Epidermal melanocyte (primary cell): ENCODE data around the gene HBS1L.

Experiments used
- DNase-seq: peaks from one replicate; pipeline ENCODE4 v3.0.0; 2011; ENCODE audit warnings: low spot score; ENCODE audit not compliant: insufficient read length

HBS1L gene

GRCh38 chr6:135037541-135037940, 17.1 kb downstream of the HBS1L start:
- no peak for DNase-seq

DNA sequence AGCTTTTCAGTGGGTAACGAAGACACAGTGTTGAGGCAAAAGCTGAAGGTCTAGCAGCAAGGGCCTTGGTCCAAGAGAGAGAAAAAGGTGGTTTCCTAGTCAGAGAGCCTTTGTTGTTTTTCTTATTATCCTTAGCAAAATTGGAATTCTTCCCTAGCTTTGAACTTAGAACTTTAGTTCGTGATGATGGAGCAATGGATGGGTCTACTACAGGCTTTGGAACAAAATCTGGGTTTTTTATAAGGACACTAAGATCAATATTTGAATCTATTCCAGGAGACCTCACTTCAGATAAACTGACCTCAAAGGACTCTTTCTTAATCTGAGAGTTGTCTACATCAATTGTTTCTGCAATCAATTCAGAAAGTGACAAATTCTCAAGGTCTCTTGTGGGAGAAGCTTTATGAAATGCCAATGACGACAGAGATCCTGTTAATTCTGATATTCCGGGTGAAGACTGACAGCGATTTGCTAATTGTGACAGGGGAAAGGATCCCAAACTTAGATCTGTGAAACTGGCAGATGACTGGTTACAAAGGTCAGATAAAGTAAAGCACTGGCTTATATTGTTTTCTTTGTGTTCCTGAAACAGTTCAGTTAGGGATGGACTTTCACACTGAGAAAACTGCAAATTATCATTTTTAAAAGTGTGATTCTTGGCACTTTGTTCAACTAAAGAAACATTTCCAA, 17.7 kb downstream of the HBS1L start:
- DNase-seq, result no peak

GRCh38 chr6:135033238-135033637, 21.4 kb downstream of the HBS1L start:
- DNase-seq, result no peak

GRCh38 chr6:135030532-135031178, 24.0 kb downstream of the HBS1L start:
- DNase-seq, result no peak

DNA sequence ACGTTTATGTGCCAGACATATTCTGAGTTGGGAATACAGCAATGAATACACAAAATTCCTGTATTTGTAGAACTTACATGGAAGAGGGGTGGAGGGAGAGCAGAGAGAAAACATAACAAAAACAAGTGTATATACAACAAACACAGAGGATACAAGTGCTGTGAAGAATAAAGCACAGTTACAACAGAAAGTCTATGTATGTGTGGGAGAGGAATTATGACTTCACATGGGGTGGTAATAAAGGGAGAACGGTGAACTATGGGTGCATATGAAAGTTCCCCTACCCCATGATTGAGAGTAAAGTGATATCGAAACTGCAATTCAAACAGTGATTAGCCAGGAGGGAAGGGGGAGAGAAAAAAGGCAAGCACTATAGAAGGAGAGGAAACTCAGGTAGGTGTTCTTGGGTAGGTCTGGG, 24.6 kb downstream of the HBS1L start:
- no peak for DNase-seq

DNA sequence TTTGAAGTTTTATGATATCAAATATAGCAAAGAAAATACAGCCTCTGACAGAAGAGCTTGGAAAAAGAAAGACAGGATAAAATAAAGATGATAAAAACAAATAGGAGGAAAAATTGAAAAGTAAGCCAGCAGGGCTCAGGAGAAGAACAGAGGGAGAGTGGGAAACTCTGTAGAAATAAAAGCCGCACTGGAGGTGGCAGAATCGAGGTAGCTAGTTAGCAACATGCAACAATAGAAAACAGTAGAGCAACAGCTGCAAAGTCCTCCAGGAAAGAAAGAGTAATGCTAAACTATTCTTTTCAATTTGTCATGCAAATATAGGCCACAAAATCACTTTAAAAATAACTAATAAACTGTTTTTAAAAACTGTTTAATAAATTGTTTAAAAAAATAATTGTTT, 28.8 kb downstream of the HBS1L start:
- DNase-seq, result no peak

- DNase-seq, result no peak
Observed at GRCh38 chr6:135025175-135025574, 29.4 kb downstream of the HBS1L start.

- no peak for DNase-seq
Observed at GRCh38 chr6:135022050-135022697, 32.4 kb downstream of the HBS1L start.

GRCh38 chr6:135021310-135022049, 33.1 kb downstream of the HBS1L start:
- DNase-seq, result no peak

DNA sequence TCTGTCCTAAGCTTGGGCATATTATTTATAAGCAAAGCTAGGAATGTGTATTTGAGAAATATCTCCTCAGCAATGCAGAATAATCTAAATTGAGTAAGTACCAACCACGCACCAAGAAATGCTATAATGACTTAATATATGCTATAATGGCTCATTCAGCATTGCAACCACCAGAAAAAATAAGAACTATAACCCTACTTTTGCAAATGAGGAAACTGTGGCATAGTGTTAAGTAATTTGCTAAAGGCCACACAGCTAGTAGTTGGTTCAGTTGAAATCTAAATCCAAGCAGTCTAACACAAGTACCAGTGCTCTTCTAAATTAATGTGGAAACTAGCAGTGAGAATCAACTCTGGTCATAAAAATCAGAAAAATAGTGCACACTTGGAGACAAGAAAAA, 35.7 kb downstream of the HBS1L start:
- no peak for DNase-seq

DNA sequence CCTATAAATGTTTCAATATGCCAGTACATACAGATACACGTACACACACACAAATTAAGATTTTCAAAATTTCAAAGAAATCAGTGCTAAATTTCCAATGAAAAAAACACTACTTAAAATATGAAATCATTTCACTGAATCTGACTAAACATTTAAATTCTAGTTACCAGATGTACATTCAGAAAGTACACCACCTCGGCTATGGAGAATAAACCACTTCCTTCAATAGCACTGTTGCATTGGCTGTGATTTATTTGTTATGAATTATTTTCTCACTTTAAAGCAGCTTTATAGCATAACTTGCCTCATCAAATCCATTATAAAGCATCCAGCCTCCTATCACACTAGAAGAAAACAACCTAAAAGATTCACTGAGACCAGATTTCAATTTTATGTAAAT, 36.6 kb downstream of the HBS1L start:
- DNase-seq, result no peak

DNA sequence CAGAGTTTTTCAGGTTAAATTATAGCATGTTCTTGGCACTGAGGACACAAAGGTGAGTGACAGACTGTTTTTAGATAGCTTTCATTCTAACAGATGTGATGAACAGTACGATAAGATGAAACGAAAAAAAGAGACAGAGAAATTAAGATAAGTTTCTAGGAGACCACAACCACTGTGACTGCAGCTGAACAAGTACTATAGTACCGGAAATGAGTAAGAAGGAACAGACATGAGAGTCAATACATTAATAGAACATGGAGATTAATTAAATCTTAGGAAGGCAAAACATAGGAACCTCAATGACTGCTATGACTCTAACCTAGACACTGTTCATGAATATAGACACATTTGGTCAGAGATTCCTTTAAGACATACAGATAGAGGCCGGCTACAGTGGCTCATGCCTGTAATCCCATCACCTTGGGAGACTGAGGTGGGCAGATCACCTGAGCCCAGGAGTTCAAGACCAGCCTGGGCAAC, 40.2 kb downstream of the HBS1L start:
- no peak for DNase-seq

DNA sequence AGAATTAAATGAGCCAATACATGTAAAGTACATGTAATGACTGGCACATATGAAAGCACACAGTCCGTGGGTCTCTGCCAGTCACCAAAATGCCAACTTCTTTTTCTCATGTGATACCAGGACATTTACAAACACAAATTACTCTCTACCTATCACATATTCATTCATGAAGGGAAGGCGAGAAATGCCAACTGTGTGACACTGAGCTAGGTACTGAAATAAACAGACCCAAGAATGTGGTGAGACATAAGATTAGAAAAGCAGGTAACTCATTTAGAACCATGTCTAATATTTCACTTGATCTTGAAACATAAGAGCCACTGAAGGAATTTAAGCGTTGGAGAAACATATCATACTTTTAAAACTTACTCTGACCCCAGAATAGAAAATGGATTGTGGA, 41.4 kb downstream of the HBS1L start:
- DNase-seq, result no peak

DNA sequence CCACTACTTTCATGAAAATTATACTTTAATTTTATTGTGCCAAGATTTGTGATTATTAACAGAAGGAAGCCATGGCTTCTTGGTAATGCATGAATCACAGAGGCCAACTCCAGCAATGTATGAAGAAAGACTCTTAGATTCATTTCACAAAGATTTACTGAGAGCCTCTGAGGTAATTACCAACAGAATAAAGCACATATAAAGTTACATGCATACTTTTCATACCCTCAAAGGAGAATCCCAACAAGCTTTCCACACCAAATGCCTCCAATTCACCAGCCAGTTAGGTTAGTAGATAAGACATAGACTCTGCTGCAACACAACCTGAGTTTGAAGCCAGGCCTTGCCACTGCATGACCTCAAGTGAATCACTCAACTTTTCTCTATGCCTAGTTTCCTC, 41.9 kb downstream of the HBS1L start:
- DNase-seq, result no peak

DNA sequence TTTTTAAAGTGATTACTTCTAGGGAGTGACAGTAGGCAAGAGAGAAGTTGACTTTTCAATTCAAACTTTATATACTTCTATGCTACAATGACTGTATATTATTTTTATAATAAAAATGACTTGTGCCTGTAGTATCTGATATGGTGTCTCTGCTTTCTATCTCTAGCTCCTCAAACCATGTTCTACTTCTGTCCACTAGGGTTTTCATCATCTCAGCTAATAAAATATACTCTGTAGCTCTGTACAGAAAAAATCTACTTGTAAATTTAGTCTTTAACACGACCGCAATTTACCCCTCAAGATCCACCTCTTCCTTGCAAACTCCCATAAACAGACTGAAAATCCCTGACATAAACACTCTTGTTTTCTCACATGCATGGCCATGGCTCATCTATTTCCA, 42.3 kb downstream of the HBS1L start:
- DNase-seq, result no peak

DNA sequence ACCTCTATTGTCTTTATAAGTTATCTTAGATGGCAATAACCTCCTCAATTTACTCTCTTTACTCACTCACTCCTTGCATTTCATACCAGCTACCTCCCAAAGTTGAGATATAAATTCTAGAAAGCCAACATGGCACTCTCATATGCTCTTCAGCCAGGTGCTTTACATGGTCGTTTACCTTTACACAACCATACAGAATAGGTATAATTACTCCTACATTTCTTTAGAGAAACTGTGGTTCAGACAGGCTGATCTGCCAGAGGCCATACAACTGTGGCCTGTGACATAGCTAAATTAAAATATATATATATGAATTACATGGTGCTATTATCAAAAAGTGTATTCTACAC, 45.7 kb downstream of the HBS1L start:
- DNase-seq, result no peak

DNA sequence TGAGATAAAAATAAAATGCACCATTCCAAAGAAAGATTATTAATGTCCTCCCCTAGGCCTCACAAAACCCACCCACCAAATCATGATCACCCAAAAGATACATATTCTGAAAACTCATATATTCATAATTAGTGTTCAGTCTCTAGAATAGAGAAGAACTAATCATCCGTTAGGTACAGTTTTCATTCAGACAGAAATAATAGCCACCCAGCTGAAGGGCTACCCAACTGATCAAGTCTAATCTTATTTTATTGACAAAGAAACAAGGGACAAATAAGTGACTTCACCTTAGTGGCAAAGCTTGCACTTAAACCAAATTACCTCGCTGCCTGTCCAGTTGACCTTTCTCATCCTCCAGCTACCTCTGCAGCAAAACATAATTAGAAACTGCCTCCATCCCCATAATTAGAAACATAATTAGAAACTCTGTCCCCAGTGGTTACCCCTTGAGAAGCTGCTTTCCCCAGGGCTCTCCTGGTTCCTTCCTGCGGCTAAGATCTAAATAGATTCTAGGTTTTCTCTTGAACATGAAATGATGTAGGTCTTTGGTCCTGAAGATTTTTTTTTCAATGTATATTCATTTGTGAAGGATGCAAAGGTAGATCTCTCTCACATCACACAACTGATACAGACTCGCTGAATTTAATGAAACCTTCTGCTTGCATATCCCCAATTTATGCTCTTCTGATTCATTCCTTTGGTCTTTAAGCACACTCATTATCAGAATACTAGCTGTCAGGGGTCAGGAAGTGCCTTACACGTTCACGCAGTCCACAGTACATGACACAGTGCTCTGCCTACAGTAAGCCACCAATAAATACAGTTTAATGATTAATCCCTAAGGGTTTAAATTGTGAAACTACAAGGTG, 46.3 kb downstream of the HBS1L start:
- DNase-seq, result no peak

DNA sequence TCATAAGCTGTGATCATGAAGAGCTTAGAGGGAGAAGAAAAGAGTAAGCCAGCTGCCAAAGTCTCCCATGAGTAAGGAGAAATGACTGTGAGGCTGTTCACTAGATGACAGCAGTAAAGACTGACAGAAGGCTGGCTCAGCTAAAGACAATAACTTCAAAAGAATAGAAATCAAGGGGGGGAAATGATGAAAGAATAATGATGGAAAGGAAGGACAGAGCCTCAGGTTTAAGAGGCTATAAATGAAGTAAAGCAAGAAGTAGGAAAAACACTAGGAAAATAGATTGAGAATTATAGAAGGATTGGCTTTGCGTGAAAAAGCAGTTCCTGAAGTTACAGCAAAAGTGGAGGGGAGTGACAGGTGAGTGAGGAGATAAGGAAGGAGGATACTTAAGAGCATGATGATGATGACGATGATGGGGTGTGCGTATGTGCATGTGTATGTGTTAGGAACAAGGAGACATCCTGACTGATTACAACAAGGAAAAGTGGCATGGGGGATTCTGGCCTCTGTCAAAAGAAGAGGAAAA, 48.2 kb downstream of the HBS1L start:
- no peak for DNase-seq

DNA sequence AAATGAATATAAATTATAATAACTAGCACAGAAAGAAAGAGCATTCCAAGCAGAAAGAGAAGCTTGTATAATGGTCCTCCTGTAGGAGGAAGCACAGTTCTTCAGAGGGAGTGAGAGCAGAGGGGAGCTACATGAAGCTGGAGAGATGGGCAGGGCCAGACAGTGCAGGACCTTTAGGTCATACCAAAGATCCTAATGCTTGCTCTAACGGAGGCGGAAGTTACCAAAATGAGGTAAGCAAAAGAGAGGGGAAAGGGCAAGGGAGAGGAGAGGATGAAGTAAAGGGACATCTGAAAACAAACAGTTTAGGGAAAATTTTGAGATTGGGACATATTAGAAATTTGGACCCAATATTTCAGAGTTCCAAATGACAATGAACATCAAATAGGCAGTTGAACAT, 50.2 kb downstream of the HBS1L start:
- DNase-seq, result no peak

- no peak for DNase-seq
Observed at GRCh38 chr6:135002974-135003703, 51.5 kb downstream of the HBS1L start.
